Transverse colon (tissue), 4 donors: ENCODE measurements around the gene VWA8. TPM values are rescaled to one million over a fixed set of nuclear protein-coding genes. Genes with fewer than 3 reads are reported as not detected.

Source experiments
- DNase-seq: peaks from one replicate; pipeline ENCODE4 v3.0.0-alpha.2; 2019
- H3K27ac ChIP-seq, 4 donors: fragments of 200-600 bp; sonication (generic); 2 replicates each; pipeline ENCODE4 v1.5.1; 2016 to 2018; ENCODE audit warnings: inconsistent platforms in 4 of 4
- H3K27me3 ChIP-seq: fragments of 200-600 bp; sonication (generic); 2 replicates; pipeline ENCODE4 v1.5.1; 2017; ENCODE audit warnings: inconsistent platforms
- H3K36me3 ChIP-seq, 4 donors: fragments of 200-600 bp; sonication (generic); 2 replicates each; pipeline ENCODE4 v1.5.1; 2017 to 2019; ENCODE audit warnings: inconsistent platforms in 4 of 4
- H3K4me1 ChIP-seq, 4 donors: fragments of 200-600 bp; sonication (generic); 2 replicates each; pipeline ENCODE4 v1.5.1; 2017 to 2020; ENCODE audit warnings: inconsistent platforms in 4 of 4
- H3K4me3 ChIP-seq, 4 donors: fragments of 200-600 bp; sonication (generic); 1 replicate in 1 of 4; 2 replicates in 3 of 4; pipeline versions ENCODE4 v1.5.1 to v1.6.1; 2017 to 2019; ENCODE audit warnings: inconsistent platforms in 4 of 4
- H3K9me3 ChIP-seq, 2 donors: fragments of 200-600 bp; sonication (generic); 2 replicates each; pipeline ENCODE4 v1.5.1; 2017 to 2019; ENCODE audit warnings: inconsistent platforms in 2 of 2
- CTCF ChIP-seq, 5 experiments: fragments of 200-600 bp in 3 of 5; fragments of 450-650 bp in 2 of 5; sonication (generic) in 3 of 5; IDR thresholded peaks; 1 replicate in 2 of 5; 2 replicates in 3 of 5; pipeline ENCODE4 v1.5.1; 2016 to 2017; ENCODE audit warnings: antibody characterized with exemption in 5 of 5, inconsistent platforms in 3 of 5, mild to moderate bottlenecking in 2 of 5, moderate library complexity in 1 of 5
- EP300 ChIP-seq: sonication (generic); formaldehyde crosslinking; IDR thresholded peaks from one replicate; pipeline ENCODE4 v1.6.1; 2017; ENCODE audit warnings: antibody characterized with exemption, low read depth
- POLR2A ChIP-seq: fragments of 450-650 bp; IDR thresholded peaks from one replicate; pipeline ENCODE4 v1.6.1; 2016; ENCODE audit warnings: antibody characterized with exemption, mild to moderate bottlenecking, moderate library complexity
- POLR2AphosphoS5 ChIP-seq, 3 donors: sonication (generic); formaldehyde crosslinking; IDR thresholded peaks; one replicate each; pipeline ENCODE4 v1.6.1; 2016; ENCODE audit warnings: antibody characterized with exemption in 3 of 3
- WGBS, 2 donors: methylation state at CpG; one replicate each; pipeline ENCODE4 v1.1.5; 2018; ENCODE audit warnings: low coverage in 1 of 2; 5-methylcytosine and 5-hydroxymethylcytosine counted together
- in situ Hi-C, 4 donors: fragments of 200-750 bp; cut with MboI; loops; one replicate each; pipeline versions ENCODE4 v1.15.0 to v1.15.1; 2017; ENCODE audit warnings: low sequenced_read_pairs in 3 of 4, low pct_ligation_motif_present in 1 of 4, low pct_unique_long_range_greater_than_20kb in 1 of 4
- intact Hi-C: fragments of 100-400 bp; cut with DNase I; formaldehyde crosslinking; loops from one replicate; pipeline ENCODE4 v1.15.1; 2023; ENCODE audit warnings: low total_unique reads
- total RNA-seq, 4 donors: library from RNA; depleted of rRNA; stranded (reverse); fragments of >200 nt; gene quantifications; one replicate each; pipeline ENCODE4 v1.1.0, GENCODE V29; 2016

The VWA8 gene
- total RNA-seq, 4 donors from 2014 or later = 12.7 to 65.1 (median 35.0) TPM

DNA sequence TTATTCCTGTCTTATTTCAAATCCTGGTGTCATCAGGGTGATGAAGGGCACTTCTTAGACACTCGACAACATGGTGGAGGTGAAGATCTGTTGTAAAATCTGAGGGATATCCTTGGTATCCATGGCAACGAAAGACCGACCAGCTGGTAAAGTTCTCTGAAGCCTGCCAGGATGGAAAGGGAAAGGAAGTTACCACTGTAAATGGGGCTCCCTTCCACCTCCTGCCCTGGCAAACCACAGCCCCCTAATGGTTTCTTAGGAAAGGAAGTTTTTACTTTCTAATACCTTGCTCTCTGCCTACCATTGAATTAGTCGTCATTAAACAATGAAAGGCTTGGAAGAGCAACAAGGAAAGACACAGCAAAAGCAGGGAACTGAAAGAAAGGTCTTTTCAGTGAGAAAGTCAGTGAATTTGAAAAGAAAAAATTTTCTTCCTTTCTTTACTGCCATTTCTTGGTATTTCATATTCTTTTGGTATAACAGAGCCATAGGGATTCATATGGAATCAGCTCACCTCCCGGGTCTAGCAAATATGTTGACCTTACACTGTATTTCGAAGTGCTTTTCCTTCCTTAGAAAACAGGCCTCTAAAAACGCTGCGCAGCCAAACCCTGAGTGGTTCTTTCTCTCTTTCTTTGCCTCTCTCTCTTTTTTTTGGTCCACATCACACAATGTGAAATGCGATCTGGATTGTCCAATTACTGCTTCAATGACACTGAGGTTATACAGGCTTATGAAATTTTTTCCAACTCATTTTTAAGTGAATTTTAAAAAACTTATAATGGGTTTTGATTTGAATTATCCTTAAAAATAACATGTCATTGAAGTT is 392.6 kb downstream of the VWA8 start:
- Histone ChIP-seq H3K4me3 (no peak overlapping the region), H3K27me3 (no peaks in the 10 kb centered on the region), H3K36me3 (peaks cover 0 to 3% (median 0%) of the 10 kb centered on the region in 4 donors), H3K9me3 (no peaks in the 10 kb centered on the region), H3K4me1 (peaks cover 0 to 9% (median 2%) of the 10 kb centered on the region in 4 donors), H3K27ac (peak overlapping the region in 1 of 4 donors; percentile 43)
- 92% methylated on average over 7 to 9 of the region's 9 CpGs for WGBS, 2 donors
- in situ Hi-C loops = no loop called here
- DNase-seq = no peak
- intact Hi-C loops = no loop called here
- no peak for TF ChIP-seq POLR2A

GRCh38 chr13:41567363-41567762 is 393.5 kb downstream of the VWA8 start:
- no peak for TF ChIP-seq POLR2AphosphoS5 (IDR thresholded peaks at IDR 0.05)
- DNase-seq = no peak
- H3K27me3 ChIP-seq = no peaks in the 10 kb centered on the region
- intact Hi-C loops (no loop called here), in situ Hi-C loops (no loop called here)
- 82 to 84% methylated on average over 2 of the region's 2 CpGs for WGBS, 2 donors
- peaks cover 0 to 19% (median 8%) of the 10 kb centered on the region in 4 donors for H3K4me1 ChIP-seq
- H3K36me3 ChIP-seq = peaks cover 0 to 3% (median 0%) of the 10 kb centered on the region in 4 donors
- H3K27ac ChIP-seq = no peak overlapping the region
- H3K4me3 ChIP-seq = no peak overlapping the region
- no peaks in the 10 kb centered on the region for H3K9me3 ChIP-seq

DNA sequence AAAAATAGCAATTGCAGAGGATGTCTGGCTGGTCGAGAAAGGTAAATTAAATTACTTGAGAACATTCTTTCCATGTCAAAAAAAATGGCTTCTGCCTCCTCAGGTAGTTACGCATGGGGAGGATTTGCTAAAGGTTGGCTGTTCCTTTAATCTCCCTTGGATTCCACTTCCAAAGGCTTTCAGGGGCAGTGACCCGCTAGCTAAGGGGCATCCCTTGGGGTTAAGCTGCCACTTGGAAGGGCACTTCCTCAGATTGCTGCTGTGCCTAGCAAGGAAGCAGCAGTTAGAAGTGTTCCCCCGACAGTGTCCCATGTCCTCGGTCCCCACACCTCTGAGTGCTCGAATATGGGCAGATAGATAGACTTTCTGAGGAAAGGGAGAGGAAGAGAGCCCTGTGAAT is 395.1 kb downstream of the VWA8 start:
- H3K4me3 ChIP-seq = no peak overlapping the region
- H3K27me3 ChIP-seq = no peaks in the 10 kb centered on the region
- 84 to 88% methylated on average over 5 to 6 of the region's 6 CpGs for WGBS, 2 donors
- peaks cover 0 to 26% (median 8%) of the 10 kb centered on the region in 4 donors for H3K4me1 ChIP-seq
- intact Hi-C loops = no loop called here
- H3K36me3 ChIP-seq = peaks cover 0 to 3% (median 0%) of the 10 kb centered on the region in 4 donors
- DNase-seq = no peak
- in situ Hi-C loops = no loop called here
- H3K9me3 ChIP-seq = no peaks in the 10 kb centered on the region
- TF ChIP-seq CTCF (IDR thresholded peaks at IDR 0.05) = no peak
- no peak for TF ChIP-seq POLR2AphosphoS5 (IDR thresholded peaks at IDR 0.05)
- no peak for TF ChIP-seq EP300
- TF ChIP-seq POLR2A = no peak
- H3K27ac ChIP-seq = no peak overlapping the region

DNA sequence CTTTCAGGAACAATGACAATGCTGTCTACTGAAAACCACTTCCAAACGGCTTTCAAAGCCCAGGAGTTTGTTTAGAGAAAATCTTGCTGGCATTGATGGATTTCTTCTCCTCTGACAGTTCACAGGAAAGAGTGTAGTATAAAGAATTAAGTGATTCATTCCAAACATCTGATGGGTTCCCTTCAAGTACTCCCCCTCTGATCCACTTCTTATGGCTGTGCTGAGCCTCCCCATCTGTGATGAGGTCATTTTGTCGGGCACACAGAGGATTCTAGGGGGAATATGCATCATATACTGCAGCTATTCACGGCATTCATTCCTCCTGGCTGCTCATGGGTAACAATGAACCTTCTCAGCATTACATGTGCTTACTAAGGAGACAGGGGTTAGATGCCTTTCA is 395.7 kb downstream of the VWA8 start:
- intact Hi-C loops = no loop called here
- in situ Hi-C loops = no loop called here
- H3K4me1 ChIP-seq = peaks cover 0 to 26% (median 8%) of the 10 kb centered on the region in 4 donors
- TF ChIP-seq POLR2A (no peak), POLR2AphosphoS5 (IDR thresholded peaks at IDR 0.05) (no peak), EP300 (no peak), CTCF (IDR thresholded peaks at IDR 0.05) (no peak)
- H3K27ac ChIP-seq = no peak overlapping the region
- no peak for DNase-seq
- WGBS, 2 donors = 40 to 67% methylated on average over 1 to 3 of the region's 3 CpGs
- H3K36me3 ChIP-seq = peaks cover 0 to 3% (median 0%) of the 10 kb centered on the region in 4 donors
- no peaks in the 10 kb centered on the region for H3K27me3 ChIP-seq
- H3K4me3 ChIP-seq = no peak overlapping the region
- no peaks in the 10 kb centered on the region for H3K9me3 ChIP-seq

DNA sequence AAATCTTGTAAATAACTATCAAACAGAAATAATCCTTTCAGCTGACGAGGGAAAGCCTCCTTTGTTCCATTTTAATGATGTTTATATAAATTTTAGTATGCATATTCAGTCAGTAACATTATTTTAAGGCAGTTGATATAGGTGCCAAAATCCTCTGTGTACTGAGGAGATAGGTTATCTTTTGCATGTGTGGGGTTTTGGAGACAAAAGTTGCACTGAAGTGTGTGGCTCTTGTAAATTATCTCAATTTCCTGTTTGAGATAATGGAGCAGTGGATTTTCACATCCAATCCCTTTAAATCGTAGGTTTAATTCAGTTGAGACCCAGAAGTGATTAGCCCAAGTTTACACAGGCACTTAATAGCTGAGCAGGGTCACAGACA is 396.9 kb downstream of the VWA8 start:
- TF ChIP-seq CTCF (IDR thresholded peaks at IDR 0.05) (no peak), POLR2A (no peak), POLR2AphosphoS5 (IDR thresholded peaks at IDR 0.05) (no peak), EP300 (no peak)
- no peak overlapping the region for H3K4me3 ChIP-seq
- no peak for DNase-seq
- peaks cover 0 to 3% (median 0%) of the 10 kb centered on the region in 4 donors for H3K36me3 ChIP-seq
- no peak overlapping the region for H3K27ac ChIP-seq
- H3K9me3 ChIP-seq = no peaks in the 10 kb centered on the region
- intact Hi-C loops = no loop called here
- in situ Hi-C loops = no loop called here
- H3K4me1 ChIP-seq = peaks cover 0 to 26% (median 8%) of the 10 kb centered on the region in 4 donors
- WGBS, 2 donors = 38 to 43% methylated on average over 1 to 2 of the region's 2 CpGs
- no peaks in the 10 kb centered on the region for H3K27me3 ChIP-seq
